HUES48 (cell line): ENCODE data around the gene BCL2L14.

Experiments
- H3K27ac ChIP-seq: one replicate; pipeline ENCODE4 v1.7.0; 2013; ENCODE audit warnings: low read depth, low read length, inconsistent platforms
- H3K27me3 ChIP-seq: 2 replicates; pipeline ENCODE4 v1.6.1; 2013; ENCODE audit warnings: mild to moderate bottlenecking, low read length; ENCODE audit not compliant: control insufficient read depth, insufficient read depth
- H3K36me3 ChIP-seq: 2 replicates; pipeline ENCODE4 v1.6.1; 2013; ENCODE audit warnings: low read length; ENCODE audit not compliant: control insufficient read depth, insufficient read depth
- H3K4me1 ChIP-seq: 2 replicates; pipeline ENCODE4 v1.6.1; 2013; ENCODE audit warnings: mild to moderate bottlenecking, low read length; ENCODE audit not compliant: control insufficient read depth, insufficient read depth
- H3K4me3 ChIP-seq: 2 replicates; pipeline ENCODE4 v1.5.1; 2013; ENCODE audit warnings: mild to moderate bottlenecking, low read depth, low read length
- H3K9ac ChIP-seq: 2 replicates; pipeline ENCODE4 v1.6.1; 2013; ENCODE audit warnings: mild to moderate bottlenecking, low read depth, low read length, moderate library complexity
- H3K9me3 ChIP-seq: 2 replicates; pipeline ENCODE4 v1.6.1; 2013; ENCODE audit warnings: low read length; ENCODE audit not compliant: control insufficient read depth, insufficient read depth

The BCL2L14 gene

GRCh38 chr12:12088147-12088546 is 17.4 kb downstream of the BCL2L14 start:
- peaks cover 30% of the 10 kb centered on the region for H3K4me1 ChIP-seq
- no peak overlapping the region for H3K27ac ChIP-seq
- no peaks in the 10 kb centered on the region for H3K9me3 ChIP-seq
- H3K4me3 ChIP-seq, result no peak overlapping the region
- H3K36me3 ChIP-seq, result no peaks in the 10 kb centered on the region
- H3K27me3 ChIP-seq, result no peaks in the 10 kb centered on the region
- H3K9ac ChIP-seq, result no peak overlapping the region

GRCh38 chr12:12088761-12089160 is 18.0 kb downstream of the BCL2L14 start:
- no peaks in the 10 kb centered on the region for H3K27me3 ChIP-seq
- no peak overlapping the region for H3K27ac ChIP-seq
- no peaks in the 10 kb centered on the region for H3K9me3 ChIP-seq
- no peak overlapping the region for H3K9ac ChIP-seq
- H3K4me3 ChIP-seq, result no peak overlapping the region
- H3K4me1 ChIP-seq, result peaks cover 30% of the 10 kb centered on the region
- no peaks in the 10 kb centered on the region for H3K36me3 ChIP-seq

GRCh38 chr12:12091071-12091470 is 20.3 kb downstream of the BCL2L14 start:
- peaks cover 24% of the 10 kb centered on the region for H3K4me1 ChIP-seq
- H3K27me3 ChIP-seq, result no peaks in the 10 kb centered on the region
- no peaks in the 10 kb centered on the region for H3K9me3 ChIP-seq
- H3K27ac ChIP-seq, result no peak overlapping the region
- H3K4me3 ChIP-seq, result no peak overlapping the region
- no peak overlapping the region for H3K9ac ChIP-seq
- H3K36me3 ChIP-seq, result no peaks in the 10 kb centered on the region

GRCh38 chr12:12091977-12092663 is 21.4 kb downstream of the BCL2L14 start:
- H3K9me3 ChIP-seq, result no peaks in the 10 kb centered on the region
- peaks cover 13% of the 10 kb centered on the region for H3K4me1 ChIP-seq
- no peak overlapping the region for H3K27ac ChIP-seq
- no peaks in the 10 kb centered on the region for H3K36me3 ChIP-seq
- no peaks in the 10 kb centered on the region for H3K27me3 ChIP-seq
- H3K4me3 ChIP-seq, result no peak overlapping the region
- no peak overlapping the region for H3K9ac ChIP-seq

GRCh38 chr12:12094481-12094880 is 23.7 kb downstream of the BCL2L14 start:
- H3K27ac ChIP-seq, result no peak overlapping the region
- 0 out of 2 replicates have a peak, but pooled peaks cover 4% of the 10 kb centered on the region for H3K4me1 ChIP-seq
- no peaks in the 10 kb centered on the region for H3K9me3 ChIP-seq
- no peaks in the 10 kb centered on the region for H3K36me3 ChIP-seq
- no peaks in the 10 kb centered on the region for H3K27me3 ChIP-seq
- H3K4me3 ChIP-seq, result no peak overlapping the region
- H3K9ac ChIP-seq, result no peak overlapping the region

GRCh38 chr12:12095021-12095420 is 24.3 kb downstream of the BCL2L14 start:
- Histone ChIP-seq H3K4me1 (0 out of 2 replicates have a peak, but pooled peaks cover 4% of the 10 kb centered on the region), H3K36me3 (no peaks in the 10 kb centered on the region), H3K9me3 (no peaks in the 10 kb centered on the region), H3K27ac (no peak overlapping the region), H3K9ac (no peak overlapping the region), H3K27me3 (no peaks in the 10 kb centered on the region), H3K4me3 (no peak overlapping the region)

GRCh38 chr12:12097891-12098690 is 27.4 kb downstream of the BCL2L14 start:
- Histone ChIP-seq H3K36me3 (peaks cover 6% of the 10 kb centered on the region; the same call in 1 of the 2 replicates), H3K9ac (no peak overlapping the region), H3K27me3 (no peaks in the 10 kb centered on the region), H3K4me3 (no peak overlapping the region), H3K27ac (no peak overlapping the region), H3K4me1 (no peaks in the 10 kb centered on the region), H3K9me3 (no peaks in the 10 kb centered on the region)

GRCh38 chr12:12098691-12099015 is 27.9 kb downstream of the BCL2L14 start:
- Histone ChIP-seq H3K4me3 (no peak overlapping the region), H3K27ac (no peak overlapping the region), H3K4me1 (no peaks in the 10 kb centered on the region), H3K9me3 (no peaks in the 10 kb centered on the region), H3K27me3 (no peaks in the 10 kb centered on the region), H3K9ac (no peak overlapping the region), H3K36me3 (peaks cover 6% of the 10 kb centered on the region; the same call in 1 of the 2 replicates)

- no peaks in the 10 kb centered on the region for H3K27me3 ChIP-seq
- H3K9me3 ChIP-seq, result no peaks in the 10 kb centered on the region
- H3K36me3 ChIP-seq, result peaks cover 6% of the 10 kb centered on the region; the same call in 1 of the 2 replicates
- no peak overlapping the region for H3K9ac ChIP-seq
- H3K4me1 ChIP-seq, result no peaks in the 10 kb centered on the region
- H3K4me3 ChIP-seq, result no peak overlapping the region
- no peak overlapping the region for H3K27ac ChIP-seq
These were observed 28.4 kb downstream of the BCL2L14 start for GRCh38 chr12:12099102-12099501.

- H3K27me3 ChIP-seq, result no peaks in the 10 kb centered on the region
These were observed 36.9 kb downstream of the BCL2L14 start for GRCh38 chr12:12107678-12108077.

GRCh38 chr12:12108441-12109058 is 37.8 kb downstream of the BCL2L14 start:
- Histone ChIP-seq H3K4me3 (no peak overlapping the region), H3K27me3 (no peaks in the 10 kb centered on the region), H3K36me3 (no peaks in the 10 kb centered on the region; the same call in 1 of the 2 replicates), H3K9ac (no peak overlapping the region), H3K27ac (no peak overlapping the region), H3K9me3 (no peaks in the 10 kb centered on the region; the same call in 1 of the 2 replicates), H3K4me1 (no peaks in the 10 kb centered on the region)

More at GRCh38 chr12:12107678-12108077, 36.9 kb downstream of the BCL2L14 start:
- no peaks in the 10 kb centered on the region for H3K4me1 ChIP-seq
- H3K9me3 ChIP-seq, result no peaks in the 10 kb centered on the region; the same call in 1 of the 2 replicates
- H3K27ac ChIP-seq, result no peak overlapping the region
- no peaks in the 10 kb centered on the region; the same call in 1 of the 2 replicates for H3K36me3 ChIP-seq
- no peak overlapping the region for H3K9ac ChIP-seq
- no peak overlapping the region for H3K4me3 ChIP-seq
